Keratinocyte (primary cell): ENCODE results near the gene USP17L29. TPM values are rescaled to one million over a fixed set of nuclear protein-coding genes. Genes with fewer than 3 reads are reported as not detected.
"Not testable (repeated sequence)": the region's sequence is repeated elsewhere in the genome, so short reads cannot be mapped to it uniquely, and the experiment has no call there.

Experiments used
- DNase-seq: peaks from one replicate; pipeline ENCODE4 v3.0.0-alpha.2; 2011; ENCODE audit warnings: low read depth, missing footprints, low spot score
- FAIRE-seq: peaks from 2 replicates; lab custom pipeline; 2011; peaks lifted over from hg19 to GRCh38; lab: Jason Lieb, UNC
- H2AFZ ChIP-seq: 2 replicates; pipeline ENCODE4 v1.6.0; 2012; ENCODE audit warnings: low read length, control low read depth, inconsistent platforms; ENCODE audit not compliant: control insufficient read depth
- H3K27ac ChIP-seq: 2 replicates; pipeline ENCODE4 v1.5.1; 2011; ENCODE audit warnings: low read length; ENCODE audit not compliant: control insufficient read depth, insufficient read depth
- H3K27me3 ChIP-seq: 3 replicates; pipeline ENCODE4 v1.6.0; 2011; ENCODE audit warnings: low read length; ENCODE audit not compliant: control insufficient read depth, insufficient read depth; ENCODE audit errors: extremely low read depth
- H3K36me3 ChIP-seq, 2 experiments: 2 replicates in 1 of 2; 3 replicates in 1 of 2; pipeline ENCODE4 v1.5.1; 2011; ENCODE audit warnings: low read length in 2 of 2, mild to moderate bottlenecking in 1 of 2; ENCODE audit not compliant: control insufficient read depth in 2 of 2, insufficient read depth in 2 of 2; ENCODE audit errors: extremely low read depth in 1 of 2
- H3K4me1 ChIP-seq: 3 replicates; pipeline ENCODE4 v1.5.1; 2011; ENCODE audit warnings: low read length; ENCODE audit not compliant: control insufficient read depth, insufficient read depth; ENCODE audit errors: extremely low read depth
- H3K4me2 ChIP-seq: 3 replicates; pipeline ENCODE4 v1.6.0; 2011; ENCODE audit warnings: low read depth, low read length; ENCODE audit not compliant: control insufficient read depth, insufficient read depth; ENCODE audit errors: extremely low read depth
- H3K4me3 ChIP-seq, 3 experiments: fragments of 200-600 bp in 1 of 3; sonication (generic) in 1 of 3; 2 replicates in 2 of 3; 3 replicates in 1 of 3; pipeline ENCODE4 v1.5.1; 2011 to 2016; ENCODE audit warnings: low read length in 3 of 3, mild to moderate bottlenecking in 3 of 3, control low read depth in 2 of 3, inconsistent platforms in 1 of 3, low read depth in 1 of 3, mixed read lengths in 1 of 3, mixed run types in 1 of 3, moderate library complexity in 1 of 3; ENCODE audit not compliant: control insufficient read depth in 2 of 3, insufficient read depth in 2 of 3; ENCODE audit errors: extremely low read depth in 1 of 3
- H3K79me2 ChIP-seq: 2 replicates; pipeline ENCODE4 v1.6.0; 2012; ENCODE audit warnings: low read length; ENCODE audit not compliant: control insufficient read depth, insufficient read depth
- H3K9ac ChIP-seq: 3 replicates; pipeline ENCODE4 v1.6.0; 2011; ENCODE audit warnings: low read length; ENCODE audit not compliant: control insufficient read depth, insufficient read depth; ENCODE audit errors: extremely low read depth
- H3K9me1 ChIP-seq: 3 replicates; pipeline ENCODE4 v1.6.0; 2011; ENCODE audit warnings: low read length; ENCODE audit not compliant: control insufficient read depth, insufficient read depth; ENCODE audit errors: extremely low read depth
- H3K9me3 ChIP-seq: 2 replicates; pipeline ENCODE4 v1.5.1; 2012; ENCODE audit warnings: low read depth, low read length; ENCODE audit not compliant: control insufficient read depth
- H4K20me1 ChIP-seq: 3 replicates; pipeline ENCODE4 v1.6.0; 2011; ENCODE audit warnings: low read length; ENCODE audit not compliant: control insufficient read depth, insufficient read depth; ENCODE audit errors: extremely low read depth
- dilution Hi-C: fragments of 300-500 bp; cut with MboI; formaldehyde crosslinking; loops from one replicate; pipeline ENCODE4 v1.7.0; 2020; ENCODE audit warnings: low sequenced_read_pairs; ENCODE audit not compliant: extremely low pct_ligation_motif_present
- polyA plus RNA-seq, 5 experiments: library from polyadenylated mRNA; depleted of rRNA in 3 of 5; stranded (reverse) in 3 of 5; stranded (forward) in 1 of 5; unstranded in 1 of 5; fragments of >200 nt; gene quantifications; 1 replicate in 1 of 5; 2 replicates in 3 of 5; 3 replicates in 1 of 5; pipeline versions ENCODE4 v1.2.1 to v1.2.3, GENCODE V29; 2011 to 2012; ENCODE audit warnings: missing spikeins in 2 of 5, low read depth in 1 of 5, low replicate concordance in 1 of 5

The USP17L29 gene
- polyA plus RNA-seq, 1 donor (not counting 4 experiments of a cell fraction or from before 2014, with no cell fraction given): not detected

- H3K9me3 ChIP-seq, FAIRE-seq, H3K27ac ChIP-seq, dilution Hi-C loops, H3K27me3 ChIP-seq, H3K4me2 ChIP-seq, H3K79me2 ChIP-seq, DNase-seq, H2AFZ ChIP-seq, H4K20me1 ChIP-seq, H3K4me1 ChIP-seq, H3K4me3 ChIP-seq, H3K9me1 ChIP-seq, H3K9ac ChIP-seq, H3K36me3 ChIP-seq: not testable (repeated sequence)
Observed at GRCh38 chr4:9334358-9334757, 19.1 kb upstream of the USP17L29 start, which contains the start of gene USP17L26. Gene USP17L26, plus strand, starts transcription at chr4:9334658. Its CDS starts 0 bp downstream, at chr4:9334658.

- H3K4me2 ChIP-seq, H3K9me1 ChIP-seq, dilution Hi-C loops, H3K9me3 ChIP-seq, FAIRE-seq, H3K27ac ChIP-seq, H3K36me3 ChIP-seq, H3K9ac ChIP-seq, H3K27me3 ChIP-seq, DNase-seq, H3K4me3 ChIP-seq, H4K20me1 ChIP-seq, H3K79me2 ChIP-seq, H2AFZ ChIP-seq, H3K4me1 ChIP-seq: not testable (repeated sequence)
Observed at GRCh38 chr4:9339103-9339502, 14.3 kb upstream of the USP17L29 start, which contains the start of gene USP17L5. Gene USP17L5, plus strand, starts transcription at chr4:9339403. Its CDS starts 0 bp downstream, at chr4:9339403.

GRCh38 chr4:9343848-9344247, 9.6 kb upstream of the USP17L29 start, which contains the start of gene USP17L27:
Gene USP17L27, plus strand, starts transcription at chr4:9344148. Its CDS starts 0 bp downstream, at chr4:9344148.
- H3K27ac ChIP-seq, H3K36me3 ChIP-seq, H4K20me1 ChIP-seq, H3K9ac ChIP-seq, DNase-seq, dilution Hi-C loops, H3K4me1 ChIP-seq, H2AFZ ChIP-seq, H3K9me3 ChIP-seq, H3K4me3 ChIP-seq, H3K79me2 ChIP-seq, H3K27me3 ChIP-seq, FAIRE-seq, H3K4me2 ChIP-seq, H3K9me1 ChIP-seq: not testable (repeated sequence)

- H3K9me3 ChIP-seq, FAIRE-seq, H3K79me2 ChIP-seq, H3K9ac ChIP-seq, H3K9me1 ChIP-seq, DNase-seq, H3K4me1 ChIP-seq, H3K27me3 ChIP-seq, H4K20me1 ChIP-seq, H3K4me3 ChIP-seq, H3K27ac ChIP-seq, H3K4me2 ChIP-seq, H2AFZ ChIP-seq, dilution Hi-C loops, H3K36me3 ChIP-seq: not testable (repeated sequence)
Observed at GRCh38 chr4:9348593-9348992, 4.8 kb upstream of the USP17L29 start, which contains the start of gene USP17L28. Gene USP17L28, plus strand, starts transcription at chr4:9348893. Its CDS starts 0 bp downstream, at chr4:9348893.

GRCh38 chr4:9350866-9351265, 2.6 kb upstream of the USP17L29 start:
- H2AFZ ChIP-seq, H3K27me3 ChIP-seq, H3K4me1 ChIP-seq, H3K9ac ChIP-seq, H3K79me2 ChIP-seq, H3K9me3 ChIP-seq, H3K27ac ChIP-seq, H3K4me2 ChIP-seq, H3K4me3 ChIP-seq, FAIRE-seq, DNase-seq, H3K9me1 ChIP-seq, H3K36me3 ChIP-seq, H4K20me1 ChIP-seq, dilution Hi-C loops: not testable (repeated sequence)
